ENCODE results near the gene GGPS1.

DNA sequence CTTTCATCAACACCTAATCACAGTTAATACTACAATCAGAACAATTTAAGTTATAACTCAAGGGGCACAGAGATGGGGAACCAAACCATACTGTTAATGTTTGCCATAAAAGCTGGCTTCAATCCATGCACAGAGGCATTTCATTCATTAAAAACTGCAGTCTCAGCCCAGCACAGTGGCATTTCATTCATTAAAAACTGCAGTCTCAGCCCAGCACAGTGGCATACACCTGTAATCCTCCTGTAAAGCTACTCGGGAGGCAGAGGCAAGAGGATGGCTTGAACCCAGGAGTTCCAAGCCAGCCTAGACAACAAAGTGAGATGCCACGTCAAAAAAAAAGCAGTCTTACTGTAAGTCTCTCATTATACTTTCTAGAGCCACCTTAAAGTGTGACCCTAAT lies 29.6 kb upstream of the GGPS1 start:
- TF ChIP-seq, protein P1, sequence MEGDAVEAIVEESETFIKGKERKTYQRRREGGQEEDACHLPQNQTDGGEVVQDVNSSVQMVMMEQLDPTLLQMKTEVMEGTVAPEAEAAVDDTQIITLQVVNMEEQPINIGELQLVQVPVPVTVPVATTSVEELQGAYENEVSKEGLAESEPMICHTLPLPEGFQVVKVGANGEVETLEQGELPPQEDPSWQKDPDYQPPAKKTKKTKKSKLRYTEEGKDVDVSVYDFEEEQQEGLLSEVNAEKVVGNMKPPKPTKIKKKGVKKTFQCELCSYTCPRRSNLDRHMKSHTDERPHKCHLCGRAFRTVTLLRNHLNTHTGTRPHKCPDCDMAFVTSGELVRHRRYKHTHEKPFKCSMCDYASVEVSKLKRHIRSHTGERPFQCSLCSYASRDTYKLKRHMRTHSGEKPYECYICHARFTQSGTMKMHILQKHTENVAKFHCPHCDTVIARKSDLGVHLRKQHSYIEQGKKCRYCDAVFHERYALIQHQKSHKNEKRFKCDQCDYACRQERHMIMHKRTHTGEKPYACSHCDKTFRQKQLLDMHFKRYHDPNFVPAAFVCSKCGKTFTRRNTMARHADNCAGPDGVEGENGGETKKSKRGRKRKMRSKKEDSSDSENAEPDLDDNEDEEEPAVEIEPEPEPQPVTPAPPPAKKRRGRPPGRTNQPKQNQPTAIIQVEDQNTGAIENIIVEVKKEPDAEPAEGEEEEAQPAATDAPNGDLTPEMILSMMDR (IDR thresholded peaks at IDR 0.05) = no peak
- TF ChIP-seq EZH2 (IDR thresholded peaks at IDR 0.05; ENCODE audit: borderline replicate concordance, insufficient read depth, low read depth, low read length, poor library complexity, severe bottlenecking) = no peak

All from B cell (primary cell).